ENCODE data around the gene CYB5D1.

The CYB5D1 gene

GRCh38 chr17:7885367-7886226, 27.8 kb downstream of the CYB5D1 start:
- DNase-seq (ENCODE audit: low read depth in 2 of 2): peak; percentile 29 to 39

GRCh38 chr17:7886227-7887037, 28.6 kb downstream of the CYB5D1 start:
- peak; percentile 38 to 39 for DNase-seq (ENCODE audit: low read depth in 2 of 2)

GRCh38 chr17:7887038-7887481, 29.3 kb downstream of the CYB5D1 start:
- DNase-seq (ENCODE audit: low read depth in 2 of 2): no peak

- peak; percentile 64 to 88 for DNase-seq (ENCODE audit: low read depth in 2 of 2)
These were observed 29.8 kb downstream of the CYB5D1 start for GRCh38 chr17:7887482-7888183.

DNA sequence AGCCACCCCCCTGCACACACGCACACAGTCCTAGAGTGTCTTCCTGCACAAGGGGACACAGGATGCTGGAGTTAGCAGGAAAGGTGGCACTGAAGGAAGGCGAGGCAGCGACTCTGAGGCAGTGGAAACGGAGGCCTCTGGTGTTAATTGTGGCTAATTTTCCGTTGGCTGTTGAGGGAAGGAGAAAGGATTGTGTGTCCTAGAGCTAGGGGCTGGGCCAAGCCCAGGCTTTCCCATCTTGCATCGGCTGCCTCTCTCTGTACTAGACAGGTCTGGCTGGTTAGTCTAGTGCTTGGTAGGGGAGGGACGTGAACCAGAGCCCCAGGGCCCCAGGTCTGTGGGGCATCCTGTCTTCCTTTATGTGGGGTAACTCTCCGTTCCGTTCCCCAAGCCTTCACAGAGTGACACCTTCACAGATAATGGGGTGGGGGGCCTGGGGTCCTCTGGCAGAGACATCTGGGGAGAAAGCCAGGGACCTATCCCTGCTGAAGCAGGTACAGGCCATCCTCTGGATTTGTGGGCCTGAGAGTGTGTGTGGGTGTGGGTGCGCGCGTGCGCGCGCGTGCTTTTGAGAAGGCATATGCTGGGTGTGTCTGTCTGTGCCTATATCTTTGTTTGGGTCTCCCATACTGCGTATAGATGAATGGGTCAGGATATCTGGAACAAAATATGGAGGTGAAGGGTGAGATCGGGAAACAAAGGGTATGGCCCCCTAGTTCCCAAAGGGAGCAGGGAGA, 30.5 kb downstream of the CYB5D1 start, which contains the start of gene CHD3:
Gene CHD3, plus strand, starts transcription at position 606 of the 737 bp plus-strand sequence. CDS start 212 bp downstream, outside the sequence.
- DNase-seq (ENCODE audit: low read depth in 2 of 2): peak; percentile 43 to 62

DNA sequence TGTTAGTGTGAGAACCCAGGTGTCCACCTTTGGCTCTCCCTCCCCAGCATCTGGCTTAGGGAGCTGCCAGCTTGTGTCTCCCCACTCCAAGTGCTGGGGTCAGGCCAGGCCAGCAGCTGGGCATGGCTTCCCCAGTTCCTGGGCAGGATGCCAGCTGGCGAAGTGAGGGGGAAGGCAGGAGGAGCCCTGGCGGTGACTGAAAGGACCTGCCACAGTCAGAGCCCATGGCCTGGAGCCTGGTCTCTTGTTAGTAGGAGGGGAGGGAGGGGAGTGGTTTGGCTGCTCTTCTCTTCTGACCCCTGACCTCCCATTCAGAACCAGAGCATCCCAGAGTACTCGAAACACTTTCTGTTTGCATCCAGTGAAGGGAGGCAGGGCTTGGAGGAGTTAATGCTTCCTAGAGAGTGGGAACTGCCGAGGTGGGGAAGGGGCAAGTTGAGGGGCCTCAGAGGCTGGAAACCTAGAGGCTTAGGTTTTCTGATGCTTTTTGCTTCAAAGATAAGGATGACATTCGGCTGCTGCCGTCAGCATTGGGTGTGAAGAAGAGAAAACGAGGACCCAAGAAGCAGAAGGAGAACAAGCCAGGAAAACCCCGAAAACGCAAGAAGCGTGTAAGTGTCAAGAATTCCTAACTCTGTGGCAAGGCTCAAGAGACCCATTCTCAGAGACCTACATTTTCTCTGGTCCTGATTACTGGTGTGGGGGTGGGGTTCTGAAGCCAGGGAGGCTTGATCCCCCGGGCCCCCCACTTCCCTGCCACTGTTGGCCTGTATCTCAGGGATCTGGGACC, 31.6 kb downstream of the CYB5D1 start:
- peak; percentile 35 to 38 for DNase-seq (ENCODE audit: low read depth in 2 of 2)

GRCh38 chr17:7893187-7893880, 35.5 kb downstream of the CYB5D1 start:
- no peak for DNase-seq (ENCODE audit: low read depth in 2 of 2)

GRCh38 chr17:7894226-7894625, 36.4 kb downstream of the CYB5D1 start:
- DNase-seq (ENCODE audit: low read depth in 2 of 2): no peak

GRCh38 chr17:7894866-7895265, 37.1 kb downstream of the CYB5D1 start:
- no peak for DNase-seq (ENCODE audit: low read depth in 2 of 2)

DNA sequence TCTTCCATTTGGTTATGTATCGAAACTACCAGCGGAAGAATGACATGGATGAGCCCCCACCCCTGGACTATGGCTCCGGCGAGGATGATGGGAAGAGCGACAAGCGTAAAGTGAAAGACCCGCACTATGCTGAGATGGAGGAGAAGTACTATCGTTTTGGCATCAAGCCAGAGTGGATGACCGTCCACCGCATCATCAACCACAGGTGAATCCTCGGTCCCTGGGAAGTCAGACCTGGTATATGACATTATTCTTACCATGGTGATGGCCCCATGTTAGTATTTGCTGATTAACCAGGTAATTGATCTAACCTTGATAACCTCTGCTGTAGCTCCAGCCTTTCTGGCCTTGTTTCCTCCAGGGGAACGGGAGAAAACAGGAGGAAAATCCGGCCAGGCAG, 39.3 kb downstream of the CYB5D1 start:
- no peak for DNase-seq (ENCODE audit: low read depth in 2 of 2)

- no peak for DNase-seq (ENCODE audit: low read depth in 2 of 2)
These were observed 40.0 kb downstream of the CYB5D1 start for GRCh38 chr17:7897773-7898172.

DNA sequence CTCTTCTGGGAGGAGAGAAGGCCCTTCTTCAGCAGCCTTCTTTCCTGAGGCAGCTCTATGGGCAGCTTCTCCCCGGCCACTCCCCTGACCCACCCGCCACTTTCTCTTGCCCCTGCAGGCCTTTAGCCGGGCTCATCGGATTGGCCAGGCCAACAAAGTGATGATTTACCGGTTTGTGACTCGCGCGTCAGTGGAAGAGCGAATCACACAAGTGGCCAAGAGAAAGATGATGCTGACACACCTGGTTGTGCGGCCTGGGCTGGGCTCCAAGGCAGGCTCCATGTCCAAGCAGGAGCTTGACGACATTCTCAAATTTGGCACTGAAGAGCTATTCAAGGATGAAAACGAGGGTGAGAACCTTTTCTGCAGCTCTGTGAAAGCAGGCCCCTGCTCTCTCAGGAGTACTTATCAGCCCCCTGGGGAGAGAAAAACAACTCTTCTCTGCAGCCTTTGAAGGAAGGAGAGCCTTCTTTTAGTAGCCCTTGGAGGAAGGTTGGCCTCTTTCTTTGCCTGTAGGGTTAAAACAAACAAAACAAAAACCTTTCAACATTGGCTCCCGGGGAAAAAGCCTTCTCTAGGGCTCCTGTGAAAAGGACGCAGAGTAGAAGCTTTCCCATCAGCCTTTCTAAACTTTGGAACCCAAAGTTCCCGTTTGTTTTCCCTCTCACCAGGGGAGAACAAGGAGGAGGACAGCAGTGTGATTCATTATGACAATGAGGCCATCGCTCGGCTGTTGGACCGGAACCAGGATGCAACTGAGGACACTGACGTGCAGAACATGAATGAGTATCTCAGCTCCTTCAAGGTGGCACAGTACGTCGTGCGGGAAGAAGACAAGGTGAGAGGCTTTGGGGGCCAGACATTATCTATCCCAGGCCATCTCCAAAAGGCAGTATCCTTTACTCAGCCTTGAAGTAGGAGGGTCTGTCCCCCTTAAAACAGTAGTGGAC, 45.6 kb downstream of the CYB5D1 start:
- DNase-seq (ENCODE audit: low read depth in 2 of 2): no peak

DNA sequence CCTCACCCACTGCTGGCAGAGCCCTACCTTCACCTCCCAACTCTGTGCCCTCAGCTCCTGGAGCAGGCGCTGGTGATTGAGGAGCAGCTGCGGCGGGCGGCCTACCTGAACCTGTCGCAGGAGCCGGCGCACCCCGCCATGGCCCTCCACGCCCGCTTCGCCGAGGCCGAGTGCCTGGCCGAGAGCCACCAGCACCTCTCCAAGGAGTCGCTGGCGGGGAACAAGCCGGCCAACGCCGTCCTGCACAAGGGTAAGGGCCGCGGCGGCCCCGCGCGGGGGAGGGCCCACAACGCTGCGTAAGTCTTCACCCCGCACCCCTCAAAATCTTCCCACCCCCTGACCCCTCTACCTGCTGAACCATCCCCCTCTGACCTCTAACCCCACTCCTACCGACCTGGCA, 51.3 kb downstream of the CYB5D1 start:
- no peak for DNase-seq (ENCODE audit: low read depth in 2 of 2)

DNA sequence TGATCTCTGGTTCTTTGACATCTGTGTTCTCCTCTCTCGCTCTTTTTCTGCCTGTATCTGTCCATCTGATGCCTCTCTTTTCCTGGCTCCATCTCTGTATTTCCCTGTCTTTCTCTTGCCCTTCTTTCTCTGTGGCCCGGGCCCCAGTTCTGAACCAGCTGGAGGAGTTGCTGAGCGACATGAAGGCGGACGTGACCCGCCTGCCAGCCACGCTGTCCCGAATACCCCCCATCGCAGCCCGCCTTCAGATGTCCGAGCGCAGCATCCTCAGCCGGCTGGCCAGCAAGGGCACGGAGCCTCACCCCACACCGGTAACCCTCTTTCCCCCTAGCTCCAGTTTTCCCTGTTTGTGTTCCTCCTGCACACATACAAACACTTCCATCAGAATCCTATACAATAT, 52.5 kb downstream of the CYB5D1 start:
- DNase-seq (ENCODE audit: low read depth in 2 of 2): no peak

GRCh38 chr17:7910711-7911110, 52.9 kb downstream of the CYB5D1 start:
- no peak for DNase-seq (ENCODE audit: low read depth in 2 of 2)

DNA sequence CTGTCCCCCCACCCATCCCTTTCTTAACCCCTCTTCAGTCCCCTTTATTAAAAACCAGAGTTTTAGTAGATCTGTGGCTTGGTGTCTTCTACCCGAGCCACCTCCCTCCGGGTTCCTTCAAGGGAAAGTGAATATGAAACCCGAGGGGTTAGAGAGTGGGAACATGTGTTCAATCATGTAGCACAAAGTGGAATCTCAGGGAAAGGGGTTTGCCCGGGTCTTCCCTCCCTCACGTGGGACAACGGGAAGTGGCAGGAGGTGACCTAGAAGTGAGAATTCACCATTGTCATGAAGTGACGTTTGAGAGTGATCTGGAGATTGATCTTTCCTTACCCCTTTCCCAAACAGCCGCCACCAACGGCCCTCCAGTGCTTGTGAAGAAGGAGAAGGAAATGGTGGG, 53.3 kb downstream of the CYB5D1 start:
- DNase-seq (ENCODE audit: low read depth in 2 of 2): no peak
